ENCODE measurements around the gene SPOUT1.
A peak's percentile ranks its signal among the peaks of the same experiment; 100 is the strongest.

SPOUT1 gene

GRCh38 chr9:128773049-128773448 is 56.5 kb downstream of the SPOUT1 start:
- TF ChIP-seq CTCF (IDR thresholded peaks at IDR 0.05; ENCODE audit: borderline replicate concordance, control extremely low read depth, extremely low read depth, insufficient read depth, missing control alignments): no peak
- in situ Hi-C loops (cut with MboI; ENCODE audit: low sequenced_read_pairs, unreplicated experiment): no loop called here
- DNase-seq (ENCODE audit: low spot score): no peak

DNA sequence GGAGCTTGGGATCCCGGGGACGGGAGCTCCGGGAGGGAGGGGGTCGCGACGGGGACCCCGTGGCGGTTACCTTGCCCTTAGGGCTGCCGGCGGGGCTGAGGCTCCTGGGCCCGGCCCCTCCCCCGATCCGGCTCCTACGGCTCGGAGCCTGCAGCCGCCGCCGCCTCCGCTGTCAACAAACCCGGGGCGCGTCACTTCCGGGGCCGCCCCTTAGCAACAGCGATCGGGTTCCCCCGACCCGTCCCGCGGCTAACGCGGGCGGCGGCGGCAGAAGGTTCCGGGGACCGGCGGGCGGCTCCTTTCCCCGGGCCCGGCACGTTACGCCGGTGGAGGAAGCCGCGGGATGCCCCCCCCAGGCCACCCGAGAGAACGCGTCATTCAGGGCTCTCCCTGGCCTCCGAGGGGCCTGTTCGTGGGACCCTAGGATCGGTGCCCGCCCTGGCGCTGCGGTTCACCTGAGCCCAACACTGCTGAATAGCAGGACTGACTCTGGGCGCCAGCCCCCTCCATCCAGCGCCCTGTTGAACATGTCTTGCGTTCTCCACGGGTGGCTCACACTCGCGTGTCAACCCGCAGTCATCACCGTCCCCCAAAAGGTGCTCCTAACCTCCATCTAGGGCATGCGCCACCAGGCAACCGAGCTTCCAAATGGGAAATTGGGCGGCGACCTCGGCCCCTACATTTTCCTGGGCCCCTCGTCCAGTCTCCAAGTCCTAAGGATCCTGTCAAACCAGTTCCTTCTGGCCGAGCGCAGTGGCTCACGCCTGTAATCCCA is 57.7 kb downstream of the SPOUT1 start, which contains the start of gene ZER1:
Gene ZER1, minus strand, starts transcription at position 183 of the 775 bp plus-strand sequence. CDS start 16,362 bp downstream, outside the sequence.
- in situ Hi-C loops (cut with MboI; ENCODE audit: low sequenced_read_pairs, unreplicated experiment): no loop called here
- peak; percentile 99 for DNase-seq (ENCODE audit: low spot score)
- TF ChIP-seq CTCF (IDR thresholded peaks at IDR 0.05; ENCODE audit: borderline replicate concordance, control extremely low read depth, extremely low read depth, insufficient read depth, missing control alignments): no peak

GRCh38 chr9:128771094-128771721 is 58.4 kb downstream of the SPOUT1 start:
- TF ChIP-seq CTCF (IDR thresholded peaks at IDR 0.05; ENCODE audit: borderline replicate concordance, control extremely low read depth, extremely low read depth, insufficient read depth, missing control alignments): no peak
- no peak for DNase-seq (ENCODE audit: low spot score)
- in situ Hi-C loops (cut with MboI; ENCODE audit: low sequenced_read_pairs, unreplicated experiment): no loop called here

DNA sequence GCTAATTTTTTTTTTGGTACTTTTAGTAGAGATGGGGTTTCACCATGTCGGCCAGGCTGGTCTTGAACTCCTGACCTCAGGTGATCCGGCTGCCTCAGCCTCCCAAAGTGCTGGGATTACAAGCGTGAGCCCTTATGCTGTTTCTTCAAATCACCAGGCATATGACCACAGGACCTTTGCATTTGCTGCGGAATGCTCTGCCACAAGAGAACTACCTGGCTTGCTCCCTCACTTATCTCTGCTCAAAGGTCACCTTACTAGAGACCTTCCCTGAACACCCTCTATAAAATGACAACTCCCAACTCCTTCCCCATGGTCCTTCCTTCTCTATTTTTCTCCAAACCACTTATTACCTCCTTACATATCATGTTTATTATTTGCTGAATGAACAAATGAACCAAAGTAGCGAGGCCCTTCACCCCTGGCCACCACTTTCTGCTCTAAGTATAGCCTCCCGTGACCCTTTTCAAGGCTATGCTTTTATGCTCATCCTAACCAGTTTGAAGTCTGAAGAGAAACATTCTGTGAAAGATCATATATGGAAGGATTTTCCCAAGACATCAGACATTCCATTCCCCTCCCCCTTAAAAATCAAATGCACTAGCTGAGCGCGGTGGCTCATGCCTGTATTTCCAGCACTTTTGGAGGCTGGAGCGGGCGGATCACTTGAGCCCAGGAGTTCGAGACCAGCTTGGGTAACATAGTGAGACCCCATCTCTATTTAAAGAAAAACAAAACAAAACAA is 59.1 kb downstream of the SPOUT1 start:
- DNase-seq (ENCODE audit: low spot score): no peak
- in situ Hi-C loops (cut with MboI; ENCODE audit: low sequenced_read_pairs, unreplicated experiment): no loop called here
- TF ChIP-seq CTCF (IDR thresholded peaks at IDR 0.05; ENCODE audit: borderline replicate concordance, control extremely low read depth, extremely low read depth, insufficient read depth, missing control alignments): no peak
